ENCODE data around the gene SV2C.
A peak's percentile ranks its signal among the peaks of the same experiment; 100 is the strongest.

The SV2C gene

GRCh38 chr5:76397200-76397599 lies 314.0 kb downstream of the SV2C start:
- TF ChIP-seq, protein P1, sequence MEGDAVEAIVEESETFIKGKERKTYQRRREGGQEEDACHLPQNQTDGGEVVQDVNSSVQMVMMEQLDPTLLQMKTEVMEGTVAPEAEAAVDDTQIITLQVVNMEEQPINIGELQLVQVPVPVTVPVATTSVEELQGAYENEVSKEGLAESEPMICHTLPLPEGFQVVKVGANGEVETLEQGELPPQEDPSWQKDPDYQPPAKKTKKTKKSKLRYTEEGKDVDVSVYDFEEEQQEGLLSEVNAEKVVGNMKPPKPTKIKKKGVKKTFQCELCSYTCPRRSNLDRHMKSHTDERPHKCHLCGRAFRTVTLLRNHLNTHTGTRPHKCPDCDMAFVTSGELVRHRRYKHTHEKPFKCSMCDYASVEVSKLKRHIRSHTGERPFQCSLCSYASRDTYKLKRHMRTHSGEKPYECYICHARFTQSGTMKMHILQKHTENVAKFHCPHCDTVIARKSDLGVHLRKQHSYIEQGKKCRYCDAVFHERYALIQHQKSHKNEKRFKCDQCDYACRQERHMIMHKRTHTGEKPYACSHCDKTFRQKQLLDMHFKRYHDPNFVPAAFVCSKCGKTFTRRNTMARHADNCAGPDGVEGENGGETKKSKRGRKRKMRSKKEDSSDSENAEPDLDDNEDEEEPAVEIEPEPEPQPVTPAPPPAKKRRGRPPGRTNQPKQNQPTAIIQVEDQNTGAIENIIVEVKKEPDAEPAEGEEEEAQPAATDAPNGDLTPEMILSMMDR (IDR thresholded peaks at IDR 0.05; ENCODE audit: control insufficient read depth, insufficient read depth, low read depth, low read length, missing control alignments), result no peak
- no peak for DNase-seq (ENCODE audit: low read depth)
- H3K4me3 ChIP-seq (ENCODE audit: control insufficient read depth, low read depth, low read length), result no peak overlapping the region

- DNase-seq (ENCODE audit: low read depth), result no peak
- no peak overlapping the region for H3K4me3 ChIP-seq (ENCODE audit: control insufficient read depth, low read depth, low read length)
- TF ChIP-seq, protein P1 (IDR thresholded peaks at IDR 0.05; ENCODE audit: control insufficient read depth, insufficient read depth, low read depth, low read length, missing control alignments), result no peak
Observed at GRCh38 chr5:76399268-76399667, 316.1 kb downstream of the SV2C start.

DNA sequence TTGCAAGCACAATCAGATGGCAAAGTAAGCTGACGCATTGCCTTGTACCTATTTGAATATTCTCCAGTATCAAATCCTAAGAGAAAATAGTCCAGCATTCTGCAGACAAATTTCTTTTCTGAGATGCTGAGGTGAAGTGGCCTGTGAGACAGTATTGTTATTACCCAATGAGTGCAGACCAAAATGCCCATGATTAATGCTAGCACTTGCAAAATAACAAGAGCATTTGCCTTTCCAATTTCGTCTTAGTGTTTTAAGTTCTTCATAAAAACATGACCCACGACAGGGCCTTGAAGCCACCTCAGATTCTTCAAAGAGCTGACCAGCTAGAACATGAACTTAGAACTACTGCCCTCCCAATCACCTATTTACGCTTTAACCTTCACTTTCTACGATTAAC lies 317.3 kb downstream of the SV2C start:
- no peak for DNase-seq (ENCODE audit: low read depth)
- TF ChIP-seq, protein P1 (IDR thresholded peaks at IDR 0.05; ENCODE audit: control insufficient read depth, insufficient read depth, low read depth, low read length, missing control alignments), result no peak

GRCh38 chr5:76401801-76402250 lies 318.6 kb downstream of the SV2C start:
- H3K4me3 ChIP-seq (ENCODE audit: control insufficient read depth, low read depth, low read length), result no peak overlapping the region
- no peak for DNase-seq (ENCODE audit: low read depth)
- TF ChIP-seq, protein P1 (IDR thresholded peaks at IDR 0.05; ENCODE audit: control insufficient read depth, insufficient read depth, low read depth, low read length, missing control alignments), result no peak

More for the DNA sequence above, 317.3 kb downstream of the SV2C start:
- no peak overlapping the region for H3K4me3 ChIP-seq (ENCODE audit: control insufficient read depth, low read depth, low read length)

GRCh38 chr5:76402251-76402885 lies 319.2 kb downstream of the SV2C start:
- no peak overlapping the region; the same call in 1 of the 2 replicates for H3K4me3 ChIP-seq (ENCODE audit: control insufficient read depth, low read depth, low read length)
- no peak for DNase-seq (ENCODE audit: low read depth)
- TF ChIP-seq, protein P1 (IDR thresholded peaks at IDR 0.05; ENCODE audit: control insufficient read depth, insufficient read depth, low read depth, low read length, missing control alignments), result no peak

DNA sequence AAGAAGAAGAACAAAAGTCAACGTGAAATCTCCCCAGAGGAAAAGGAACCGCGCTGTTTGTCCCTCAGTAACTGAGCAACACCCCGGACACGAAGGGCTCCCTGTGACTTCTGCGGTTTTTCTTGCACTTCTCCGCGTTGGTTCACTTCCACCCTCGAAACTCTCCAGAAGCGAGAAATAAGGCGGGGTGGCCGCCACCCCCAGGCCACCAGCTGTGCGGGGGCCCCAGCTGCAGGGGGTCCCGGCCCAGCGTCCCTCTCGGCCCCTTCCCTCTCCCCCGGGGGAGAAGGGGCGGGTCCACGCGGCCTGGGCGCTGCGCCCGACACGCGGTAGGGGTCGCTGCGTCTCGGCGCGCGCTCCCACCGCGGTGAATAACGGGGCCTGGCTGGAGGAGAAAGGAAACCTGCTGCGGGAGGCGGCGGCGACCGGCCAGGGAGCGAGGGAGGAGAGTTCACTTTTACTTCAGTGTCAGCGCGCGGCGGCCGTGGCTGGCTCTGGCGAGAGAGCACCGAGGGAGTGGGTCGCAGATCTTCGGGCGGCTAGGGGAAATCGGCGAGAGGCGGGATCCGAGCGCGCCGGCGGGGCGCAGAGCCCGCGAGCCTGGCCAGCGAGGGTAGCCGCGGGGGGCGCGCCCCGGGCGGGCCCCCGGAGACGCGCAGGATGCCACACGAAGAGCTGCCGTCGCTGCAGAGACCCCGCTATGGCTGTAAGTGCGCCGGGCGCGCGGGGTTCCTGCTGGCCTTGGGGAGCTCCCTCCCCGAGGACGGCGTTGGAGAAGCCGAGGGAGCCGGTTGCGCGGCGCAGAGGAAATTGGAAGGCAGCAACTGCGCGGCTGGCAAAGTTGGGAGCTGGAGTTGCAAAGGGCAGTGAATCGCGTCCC lies 319.9 kb downstream of the SV2C start, which contains the start of gene IQGAP2:
IQGAP2 (plus strand) TSS at position 400 of the 880 bp plus-strand sequence; CDS start at position 661, 261 bp downstream.
- TF ChIP-seq, protein P1 (IDR thresholded peaks at IDR 0.05; ENCODE audit: control insufficient read depth, insufficient read depth, low read depth, low read length, missing control alignments), result peak; percentile 33
- no peak for DNase-seq (ENCODE audit: low read depth)
- peak within 1 kb of the TSS; percentile 39 for H3K4me3 ChIP-seq (ENCODE audit: control insufficient read depth, low read depth, low read length)
